HepG2 (cell line): ENCODE results near the gene ATE1. TPM values are rescaled to one million over a fixed set of nuclear protein-coding genes. Genes with fewer than 3 reads are reported as not detected.

ENCODE experiments used
- ATAC-seq: fragments of 200-7000 bp; cut with Tn5 transposase; 3 replicates; pipeline ENCODE4 v1.9.1; 2020; ENCODE audit warnings: mild to moderate bottlenecking, moderate library complexity
- BruUV-seq: library from RNA; stranded (reverse); fragments of 400-500 nt; replicated peaks from 2 replicates; lab custom pipeline; 2021; lab: Mats Ljungman, UMichigan
- CTCF ChIA-PET: fragments of 300-600 bp; formaldehyde crosslinking; extraction: SDS; loops from one replicate; lab custom pipeline; 2021; ENCODE audit warnings: low total read pairs, inconsistent platforms, low intra/inter-chr PET ratio; lab: Yijun Ruan, JAX
- POLR2A ChIA-PET: fragments of 350-600 bp; sonication (Branson Sonifier 250); formaldehyde crosslinking; loops from one replicate; lab custom pipeline; 2020; ENCODE audit warnings: antibody characterized with exemption, inconsistent platforms; lab: Yijun Ruan, JAX
- DNase-seq: peaks from one replicate; pipeline ENCODE4 v3.0.0-alpha.2; 2015; ENCODE audit warnings: low spot score
- FAIRE-seq: peaks from 3 replicates; lab custom pipeline; 2011; peaks lifted over from hg19 to GRCh38; lab: Jason Lieb, UNC
- H2AFZ ChIP-seq: one replicate; pipeline ENCODE4 v1.6.1; 2011; ENCODE audit warnings: low read length, inconsistent platforms
- H3K27ac ChIP-seq: fragments of 300-600 bp; 3 replicates; pipeline ENCODE4 v1.8.0; 2011; ENCODE audit warnings: mixed run types, mild to moderate bottlenecking, mixed read lengths, low read length, inconsistent platforms; ENCODE audit not compliant: insufficient read depth; ENCODE audit errors: extremely low read length
- H3K27me3 ChIP-seq, 2 experiments: fragments of 200-600 bp in 1 of 2; 2 replicates in 1 of 2; 3 replicates in 1 of 2; pipeline versions ENCODE4 v1.6.0 to v1.8.0; 2011; ENCODE audit warnings: low read length in 2 of 2, mild to moderate bottlenecking in 2 of 2, moderate library complexity in 2 of 2, inconsistent platforms in 1 of 2; ENCODE audit not compliant: insufficient read depth in 2 of 2, control insufficient read depth in 1 of 2
- H3K36me3 ChIP-seq, 2 experiments: fragments of 200-600 bp in 1 of 2; replicated peaks in 1 of 2; 2 replicates in 1 of 2; 3 replicates in 1 of 2; pipeline versions ENCODE4 v1.5.1 to v1.8.0; 2011; ENCODE audit warnings: low read length in 2 of 2, inconsistent platforms in 1 of 2; ENCODE audit not compliant: insufficient read depth in 2 of 2, control insufficient read depth in 1 of 2
- H3K4me1 ChIP-seq: 2 replicates; pipeline ENCODE4 v1.5.1; 2012; ENCODE audit warnings: low read length, inconsistent platforms; ENCODE audit not compliant: insufficient read depth
- H3K4me2 ChIP-seq: 2 replicates; pipeline ENCODE4 v1.6.0; 2011; ENCODE audit warnings: low read depth, low read length, inconsistent platforms
- H3K4me3 ChIP-seq, 3 experiments: fragments of 200-600 bp in 1 of 3; sonication (generic), shearing (Covaris generic) in 1 of 3; replicated peaks in 1 of 3; 2 replicates each; pipeline ENCODE4 v1.5.1; 2011 to 2016; ENCODE audit warnings: low read length in 3 of 3, inconsistent platforms in 2 of 3, low read depth in 2 of 3, mild to moderate bottlenecking in 2 of 3, control low read depth in 1 of 3, mixed read lengths in 1 of 3; ENCODE audit not compliant: insufficient read depth in 1 of 3
- H3K79me2 ChIP-seq: one replicate; pipeline ENCODE4 v1.6.1; 2011; ENCODE audit warnings: low read length, inconsistent platforms; ENCODE audit not compliant: insufficient read depth
- H3K9ac ChIP-seq: 2 replicates; pipeline ENCODE4 v1.6.0; 2011; ENCODE audit warnings: mild to moderate bottlenecking, low read depth, low read length, inconsistent platforms; ENCODE audit not compliant: insufficient read depth
- H3K9me3 ChIP-seq: 2 replicates; pipeline ENCODE4 v1.5.1; 2012; ENCODE audit warnings: mild to moderate bottlenecking, low read length
- H4K20me1 ChIP-seq: 2 replicates; pipeline ENCODE4 v1.6.0; 2011; ENCODE audit warnings: inconsistent platforms, mild to moderate bottlenecking, low read length, moderate library complexity; ENCODE audit not compliant: insufficient read depth
- AGO2 ChIP-seq: fragments of 200-400 bp; formaldehyde crosslinking; optimal IDR thresholded peaks from 2 replicates; pipeline ENCODE3; 2017; ENCODE audit warnings: mild to moderate bottlenecking, low read depth, low read length, moderate library complexity
- ARHGAP35 ChIP-seq: sonication (generic); formaldehyde crosslinking; IDR thresholded peaks from 2 replicates; pipeline ENCODE4 v1.9.0; 2022; ENCODE audit warnings: mild to moderate bottlenecking, inconsistent platforms, moderate library complexity, missing genetic modification reagents, borderline replicate concordance
- BORCS8-MEF2B ChIP-seq: sonication (generic); formaldehyde crosslinking; IDR thresholded peaks from 2 replicates; pipeline ENCODE4 v1.8.0; 2022; ENCODE audit warnings: mild to moderate bottlenecking, missing genetic modification reagents
- ELF4 ChIP-seq: sonication (generic); formaldehyde crosslinking; IDR thresholded peaks from 2 replicates; pipeline ENCODE4 v1.5.0; 2020; ENCODE audit warnings: missing genetic modification reagents, mild to moderate bottlenecking, moderate library complexity, borderline replicate concordance
- FOXJ3 ChIP-seq: sonication (generic); formaldehyde crosslinking; IDR thresholded peaks from 2 replicates; pipeline ENCODE4 v1.4.0; 2020; ENCODE audit warnings: missing genetic modification reagents, mild to moderate bottlenecking, borderline replicate concordance
- ISX ChIP-seq: sonication (generic); formaldehyde crosslinking; conservative IDR thresholded peaks from 2 replicates; pipeline ENCODE4 v1.5.0; 2020; ENCODE audit warnings: missing genetic modification reagents
- MTA1 ChIP-seq: sonication (generic); formaldehyde crosslinking; IDR thresholded peaks from 2 replicates; pipeline ENCODE4 v1.4.0; 2020; ENCODE audit warnings: missing genetic modification reagents, mild to moderate bottlenecking, borderline replicate concordance
- NFYB ChIP-seq: sonication (generic); formaldehyde crosslinking; IDR thresholded peaks from 2 replicates; pipeline ENCODE4 v1.4.0; 2020; ENCODE audit warnings: missing genetic modification reagents
- TCF7 ChIP-seq: sonication (generic); IDR thresholded peaks from 2 replicates; pipeline ENCODE4 v1.6.1; 2016; ENCODE audit warnings: antibody characterized with exemption, low read depth
- U2AF2 ChIP-seq: fragments of 200-400 bp; formaldehyde crosslinking; IDR thresholded peaks from 2 replicates; pipeline ENCODE4 v1.6.1; 2017; ENCODE audit warnings: low read depth, mild to moderate bottlenecking, low read length
- ZSCAN21 ChIP-seq: sonication (generic); formaldehyde crosslinking; IDR thresholded peaks from 2 replicates; pipeline ENCODE4 v1.8.0; 2022; ENCODE audit warnings: mild to moderate bottlenecking, missing genetic modification reagents, moderate library complexity, borderline replicate concordance
- WGBS: methylation state at CpG from one replicate; pipeline ENCODE4 v1.1.6; 2017; ENCODE audit warnings: low lambda C conversion rate; 5-methylcytosine and 5-hydroxymethylcytosine counted together
- in situ Hi-C: cut with HindIII; loops from 2 replicates; pipeline ENCODE4 v1.10.0; 2017; ENCODE audit warnings: low pct_unique_long_range_greater_than_20kb; ENCODE audit not compliant: extremely low pct_ligation_motif_present
- intact Hi-C: fragments of 100-400 bp; cut with micrococcal nuclease; formaldehyde crosslinking; loops from one replicate; pipeline ENCODE4 v1.10.0; 2022; ENCODE audit not compliant: unreplicated experiment
- polyA plus RNA-seq, 8 experiments: library from polyadenylated mRNA; depleted of rRNA in 3 of 8; stranded (reverse) in 7 of 8; unstranded in 1 of 8; fragments of >200 nt; fragmentation: Illumina TruSeq in 4 of 8; extraction: Trizol in 4 of 8; gene quantifications; 2 replicates each; pipeline versions ENCODE4 v1.2.1 to v1.2.3, GENCODE V29; 2011 to 2016; ENCODE audit warnings: low read depth in 4 of 8, missing spikeins in 1 of 8, mixed read lengths in 1 of 8; ENCODE audit not compliant: insufficient read depth in 1 of 8
- total RNA-seq, 5 experiments: library from RNA; depleted of rRNA; stranded (reverse); fragments of >200 nt; fragmentation: Illumina TruSeq; extraction: Trizol; gene quantifications; 2 replicates each; pipeline ENCODE4 v1.2.3, GENCODE V29; 2016; ENCODE audit warnings: low read depth in 1 of 5
- TF ChIP-seq, protein P1 (sequence below): sonication (generic); formaldehyde crosslinking; IDR thresholded peaks from 2 replicates; pipeline ENCODE4 v1.4.0; 2020; ENCODE audit warnings: missing genetic modification reagents, low read depth, mild to moderate bottlenecking, borderline replicate concordance
- TF ChIP-seq, protein P2 (sequence below): sonication (generic); formaldehyde crosslinking; IDR thresholded peaks from 2 replicates; pipeline ENCODE4 v1.5.0; 2020; ENCODE audit warnings: mild to moderate bottlenecking, low read depth, missing genetic modification reagents, borderline replicate concordance
- TF ChIP-seq, protein P3 (sequence below): sonication (generic); formaldehyde crosslinking; IDR thresholded peaks from 2 replicates; pipeline ENCODE4 v1.4.0; 2020; ENCODE audit warnings: low read depth, mild to moderate bottlenecking, missing genetic modification reagents

The ATE1 gene
- total and polyA plus RNA-seq, 2 of the 13 experiments (the other 11 are each of a cell fraction or from before 2014, with no cell fraction given) = 17.5 to 42.2 TPM

DNA sequence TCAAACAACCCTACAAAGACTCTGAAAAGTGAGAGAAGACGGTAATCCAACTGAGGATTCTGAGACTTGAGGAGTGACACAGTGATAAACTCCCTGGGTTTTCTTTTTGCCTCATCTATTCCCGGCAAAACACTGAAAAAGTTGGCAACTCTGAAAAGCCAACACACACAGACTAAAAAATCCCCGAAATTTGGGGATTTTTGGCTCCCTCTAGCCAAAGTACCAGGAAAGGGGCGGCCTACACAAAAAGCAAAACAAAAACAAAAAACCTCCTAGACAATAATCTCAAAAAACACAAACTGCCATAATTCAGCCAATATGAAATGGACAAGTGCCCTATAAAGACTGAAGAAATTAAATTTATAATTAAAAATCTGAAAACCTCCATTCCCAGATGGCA is 161.4 kb downstream of the ATE1 start (continued):
- no peak for TF ChIP-seq MTA1 (CRISPR knock-in tag)

DNA sequence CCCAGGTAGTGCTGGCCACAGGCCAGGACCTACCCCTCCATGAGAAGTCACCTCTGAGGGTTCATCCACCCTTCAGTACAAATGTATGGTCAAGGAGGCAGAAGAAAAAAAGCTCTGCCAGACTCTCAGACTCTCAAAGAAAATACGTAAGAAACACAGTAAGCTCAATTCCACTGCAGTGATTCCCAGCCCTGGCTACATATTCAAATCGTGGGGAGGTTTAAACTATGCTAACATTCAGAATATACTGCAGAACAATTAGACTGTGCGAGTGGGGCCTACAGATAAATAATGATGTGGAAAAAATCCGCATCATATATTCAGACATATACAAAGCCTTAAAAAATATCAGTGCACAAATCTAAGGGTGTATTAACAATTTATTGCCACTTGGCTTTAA is 162.6 kb downstream of the ATE1 start:
- Histone ChIP-seq H3K4me2 (no peak overlapping the region), H3K79me2 (no peaks in the 10 kb centered on the region), H3K4me1 (peaks cover 10% of the 10 kb centered on the region; the same call in 1 of the 2 replicates), H3K27me3 (no peaks in the 10 kb centered on the region), H4K20me1 (no peaks in the 10 kb centered on the region), H3K4me3 (no peak overlapping the region), H3K27ac (no peak overlapping the region), H3K9me3 (peaks cover 19% of the 10 kb centered on the region; the same call in 1 of the 2 replicates), H3K36me3 (peaks cover 0 to 4% of the 10 kb centered on the region in 2 experiments; a peak in 2 of 5 replicates), H3K9ac (no peak overlapping the region), H2AFZ (no peak overlapping the region)
- 92% methylated on average over 4 of the region's 4 CpGs for WGBS
- POLR2A ChIA-PET = no interaction called here
- in situ Hi-C loops (no loop called here), intact Hi-C loops (no loop called here)
- no peak for DNase-seq
- TF ChIP-seq FOXJ3 (CRISPR knock-in tag) (no peak), ISX (CRISPR knock-in tag) (no peak), ELF4 (CRISPR knock-in tag) (no peak)
- ATAC-seq = no peak
- FAIRE-seq = no peak
- no TSS peak for BruUV-seq
- CTCF ChIA-PET = no interaction called here

DNA sequence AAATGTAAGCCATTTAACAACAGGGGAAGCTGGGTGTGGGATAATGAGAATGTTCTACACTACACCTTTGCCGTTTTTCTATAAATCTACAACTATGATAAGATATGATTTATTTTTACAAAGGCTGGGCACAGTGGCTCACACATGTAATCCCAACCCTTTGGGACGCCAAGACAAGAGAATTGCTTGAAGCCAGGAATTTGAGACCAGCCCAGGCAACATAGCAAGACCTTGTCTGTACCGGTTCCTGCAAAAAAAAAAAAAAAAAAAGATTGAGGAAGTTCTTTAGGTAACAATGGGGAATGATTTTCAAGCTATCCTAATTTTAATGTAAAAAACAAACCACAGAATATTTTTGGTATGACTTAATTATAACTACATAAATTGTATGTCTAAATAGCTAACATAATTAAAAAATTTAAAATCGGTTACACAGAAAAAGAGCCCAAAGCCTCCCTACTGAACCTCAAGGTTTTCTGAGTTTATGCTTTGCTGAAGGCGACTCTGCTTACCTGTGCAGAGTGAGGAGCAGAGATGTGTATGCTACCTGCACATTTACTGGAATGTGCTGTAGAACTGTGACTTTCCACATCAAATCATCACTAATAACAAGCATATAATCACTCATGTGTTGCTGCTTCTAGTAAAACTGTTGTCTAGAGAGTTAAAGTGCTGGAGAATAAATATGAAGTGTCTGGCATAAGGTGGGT is 163.4 kb downstream of the ATE1 start:
- intact Hi-C loops = no loop called here
- in situ Hi-C loops = no loop called here
- no TSS peak for BruUV-seq
- no peaks in the 10 kb centered on the region for H3K27me3 ChIP-seq
- H3K79me2 ChIP-seq = no peaks in the 10 kb centered on the region
- peaks cover 24% of the 10 kb centered on the region; the same call in 1 of the 2 replicates for H3K9me3 ChIP-seq
- no peak overlapping the region for H3K9ac ChIP-seq
- H3K4me1 ChIP-seq = peaks cover 10% of the 10 kb centered on the region; the same call in 1 of the 2 replicates
- 97% methylated on average over 5 of the region's 5 CpGs for WGBS
- no peak overlapping the region for H3K27ac ChIP-seq
- no peak overlapping the region for H2AFZ ChIP-seq
- H4K20me1 ChIP-seq = no peaks in the 10 kb centered on the region
- H3K4me2 ChIP-seq = no peak overlapping the region
- peaks cover 3 to 4% of the 10 kb centered on the region in 2 experiments; a peak in 3 of 5 replicates for H3K36me3 ChIP-seq
- no peak for DNase-seq
- CTCF ChIA-PET = no interaction called here
- no peak for FAIRE-seq
- H3K4me3 ChIP-seq = no peak overlapping the region
- POLR2A ChIA-PET = no interaction called here
- ATAC-seq = no peak
- TF ChIP-seq TCF7 (no peak), U2AF2 (no peak), BORCS8-MEF2B (CRISPR knock-in tag) (no peak), ARHGAP35 (no peak), ZSCAN21 (CRISPR knock-in tag) (no peak), NFYB (CRISPR knock-in tag) (no peak), AGO2 (no peak)
- TF ChIP-seq, protein P1, sequence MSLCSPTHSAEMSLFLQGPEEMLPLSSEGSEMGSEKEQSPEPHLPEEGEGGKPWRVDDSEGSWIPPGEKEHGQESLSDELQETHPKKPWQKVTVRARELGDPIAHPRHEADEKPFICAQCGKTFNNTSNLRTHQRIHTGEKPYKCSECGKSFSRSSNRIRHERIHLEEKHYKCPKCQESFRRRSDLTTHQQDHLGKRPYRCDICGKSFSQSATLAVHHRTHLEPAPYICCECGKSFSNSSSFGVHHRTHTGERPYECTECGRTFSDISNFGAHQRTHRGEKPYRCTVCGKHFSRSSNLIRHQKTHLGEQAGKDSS (CRISPR knock-in tag) = no peak
- TF ChIP-seq, protein P2, sequence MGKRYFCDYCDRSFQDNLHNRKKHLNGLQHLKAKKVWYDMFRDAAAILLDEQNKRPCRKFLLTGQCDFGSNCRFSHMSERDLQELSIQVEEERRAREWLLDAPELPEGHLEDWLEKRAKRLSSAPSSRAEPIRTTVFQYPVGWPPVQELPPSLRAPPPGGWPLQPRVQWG = no peak
- TF ChIP-seq, protein P3, sequence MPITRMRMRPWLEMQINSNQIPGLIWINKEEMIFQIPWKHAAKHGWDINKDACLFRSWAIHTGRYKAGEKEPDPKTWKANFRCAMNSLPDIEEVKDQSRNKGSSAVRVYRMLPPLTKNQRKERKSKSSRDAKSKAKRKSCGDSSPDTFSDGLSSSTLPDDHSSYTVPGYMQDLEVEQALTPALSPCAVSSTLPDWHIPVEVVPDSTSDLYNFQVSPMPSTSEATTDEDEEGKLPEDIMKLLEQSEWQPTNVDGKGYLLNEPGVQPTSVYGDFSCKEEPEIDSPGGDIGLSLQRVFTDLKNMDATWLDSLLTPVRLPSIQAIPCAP (CRISPR knock-in tag) = no peak
